ENCODE results near the gene NRBF2.
"Not testable (repeated sequence)": the region's sequence is repeated elsewhere in the genome, so short reads cannot be mapped to it uniquely, and the experiment has no call there.

NRBF2 gene

DNA sequence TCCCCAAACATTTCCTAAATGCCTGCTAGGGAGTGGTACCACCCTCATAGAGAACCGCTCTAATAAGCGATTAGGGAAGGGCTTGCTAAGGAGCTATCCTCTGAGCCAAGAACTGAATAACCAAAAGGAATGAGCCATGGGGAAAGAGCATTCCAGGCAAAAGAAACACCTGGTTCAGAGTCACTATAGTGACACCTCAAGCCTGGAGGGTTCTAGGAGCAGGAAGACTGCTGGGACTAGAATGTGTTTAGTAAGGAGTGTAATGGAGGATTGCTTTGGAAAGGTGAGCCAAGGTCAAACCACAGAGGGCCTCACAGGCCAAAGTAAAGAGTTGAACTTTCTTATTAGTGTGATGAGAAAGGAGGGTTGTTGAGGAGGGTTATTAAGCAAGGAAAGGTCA is 38.7 kb upstream of the NRBF2 start:
- ChIA-PET POLR2A (no interaction called here), CTCF (no interaction called here)
- DNase-seq (ENCODE audit: extremely low spot score) = no peak
- no peak for TF ChIP-seq L3MBTL2 (conservative IDR thresholded peaks at IDR 0.05)
- TF ChIP-seq FOXK2 (IDR thresholded peaks at IDR 0.05) = no peak
- no peak for TF ChIP-seq CTBP1 (IDR thresholded peaks at IDR 0.05; ENCODE audit: borderline replicate concordance)

DNA sequence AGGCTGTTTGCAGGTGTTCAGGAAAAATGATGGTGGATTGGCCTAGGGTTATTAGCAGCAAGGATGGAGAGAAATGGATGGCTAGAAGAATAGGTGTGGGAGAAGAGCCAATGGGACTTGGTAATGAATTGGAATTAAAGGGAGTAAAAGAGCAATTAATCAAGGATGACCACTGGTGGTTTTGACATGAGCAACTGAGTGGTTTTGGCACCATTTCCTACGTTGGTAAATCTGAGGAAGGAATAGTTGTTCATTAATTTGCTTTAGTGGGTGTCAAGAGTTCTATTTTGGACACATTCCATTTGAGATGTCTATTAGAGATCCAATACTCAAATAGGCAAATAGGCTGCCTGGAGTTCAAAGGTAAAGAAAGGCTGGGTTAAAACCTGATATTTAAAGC is 38.2 kb upstream of the NRBF2 start:
- TF ChIP-seq TARDBP (IDR thresholded peaks at IDR 0.05) = no peak
- TF ChIP-seq FOXM1 (IDR thresholded peaks at IDR 0.05; ENCODE audit: borderline replicate concordance) = no peak
- no peak for TF ChIP-seq SUZ12 (IDR thresholded peaks at IDR 0.05)
- no peak for TF ChIP-seq L3MBTL2 (conservative IDR thresholded peaks at IDR 0.05)
- TF ChIP-seq, protein P1, sequence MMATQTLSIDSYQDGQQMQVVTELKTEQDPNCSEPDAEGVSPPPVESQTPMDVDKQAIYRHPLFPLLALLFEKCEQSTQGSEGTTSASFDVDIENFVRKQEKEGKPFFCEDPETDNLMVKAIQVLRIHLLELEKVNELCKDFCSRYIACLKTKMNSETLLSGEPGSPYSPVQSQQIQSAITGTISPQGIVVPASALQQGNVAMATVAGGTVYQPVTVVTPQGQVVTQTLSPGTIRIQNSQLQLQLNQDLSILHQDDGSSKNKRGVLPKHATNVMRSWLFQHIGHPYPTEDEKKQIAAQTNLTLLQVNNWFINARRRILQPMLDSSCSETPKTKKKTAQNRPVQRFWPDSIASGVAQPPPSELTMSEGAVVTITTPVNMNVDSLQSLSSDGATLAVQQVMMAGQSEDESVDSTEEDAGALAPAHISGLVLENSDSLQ (IDR thresholded peaks at IDR 0.05) = no peak
- no peak for TF ChIP-seq NFRKB (IDR thresholded peaks at IDR 0.05)
- no peak for TF ChIP-seq SP1 (IDR thresholded peaks at IDR 0.05)
- TF ChIP-seq FOXA1 (IDR thresholded peaks at IDR 0.05) = no peak
- TF ChIP-seq LEF1 (IDR thresholded peaks at IDR 0.05; ENCODE audit: borderline replicate concordance) = no peak
- TF ChIP-seq HDGF (IDR thresholded peaks at IDR 0.05; ENCODE audit: borderline replicate concordance) = no peak
- no peak for TF ChIP-seq ARNT (IDR thresholded peaks at IDR 0.05)
- TF ChIP-seq ELF4 (IDR thresholded peaks at IDR 0.05) = no peak
- TF ChIP-seq FOXK2 (IDR thresholded peaks at IDR 0.05) = no peak
- no peak for TF ChIP-seq ZNF384 (IDR thresholded peaks at IDR 0.05)
- no peak for TF ChIP-seq BHLHE40 (IDR thresholded peaks at IDR 0.05; ENCODE audit: borderline replicate concordance)
- no peak for TF ChIP-seq CTBP1 (IDR thresholded peaks at IDR 0.05; ENCODE audit: borderline replicate concordance)
- POLR2A ChIA-PET = no interaction called here
- no peak for DNase-seq (ENCODE audit: extremely low spot score)
- CTCF ChIA-PET = no interaction called here

DNA sequence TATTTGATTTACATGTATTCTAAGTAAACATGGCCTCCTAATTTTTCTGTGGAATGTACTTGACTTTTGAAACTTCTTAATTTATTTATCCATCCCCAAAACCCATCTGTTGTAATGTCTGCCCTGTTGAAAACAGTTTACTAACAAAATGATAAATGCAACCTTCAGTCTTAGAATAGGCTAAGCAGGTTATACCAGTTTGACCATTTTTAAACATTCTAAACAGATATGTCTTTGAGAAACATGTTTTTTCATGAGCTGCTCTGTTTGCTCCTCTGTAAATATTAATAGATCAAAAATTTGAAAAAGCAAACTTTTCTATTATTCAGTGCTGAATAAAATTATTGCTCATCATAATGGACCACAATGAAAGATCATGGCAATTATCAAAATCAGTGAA is 33.4 kb upstream of the NRBF2 start:
- CTCF ChIA-PET = no interaction called here
- TF ChIP-seq CTBP1 (IDR thresholded peaks at IDR 0.05; ENCODE audit: borderline replicate concordance) = no peak
- TF ChIP-seq HDGF (IDR thresholded peaks at IDR 0.05; ENCODE audit: borderline replicate concordance) = no peak
- TF ChIP-seq FOXA1 (IDR thresholded peaks at IDR 0.05) = no peak
- TF ChIP-seq ZNF384 (IDR thresholded peaks at IDR 0.05) = no peak
- TF ChIP-seq FOXM1 (IDR thresholded peaks at IDR 0.05; ENCODE audit: borderline replicate concordance) = no peak
- no peak for TF ChIP-seq NFRKB (IDR thresholded peaks at IDR 0.05)
- no peak for TF ChIP-seq L3MBTL2 (conservative IDR thresholded peaks at IDR 0.05)
- TF ChIP-seq ELF4 (IDR thresholded peaks at IDR 0.05) = no peak
- TF ChIP-seq FOXK2 (IDR thresholded peaks at IDR 0.05) = no peak
- TF ChIP-seq BHLHE40 (IDR thresholded peaks at IDR 0.05; ENCODE audit: borderline replicate concordance) = no peak
- no peak for TF ChIP-seq SUZ12 (IDR thresholded peaks at IDR 0.05)
- TF ChIP-seq SP1 (IDR thresholded peaks at IDR 0.05) = no peak
- no peak for TF ChIP-seq ARNT (IDR thresholded peaks at IDR 0.05)
- TF ChIP-seq TARDBP (IDR thresholded peaks at IDR 0.05) = no peak
- TF ChIP-seq, protein P1 (IDR thresholded peaks at IDR 0.05) = no peak
- TF ChIP-seq LEF1 (IDR thresholded peaks at IDR 0.05; ENCODE audit: borderline replicate concordance) = no peak
- POLR2A ChIA-PET = no interaction called here
- DNase-seq (ENCODE audit: extremely low spot score) = no peak

DNA sequence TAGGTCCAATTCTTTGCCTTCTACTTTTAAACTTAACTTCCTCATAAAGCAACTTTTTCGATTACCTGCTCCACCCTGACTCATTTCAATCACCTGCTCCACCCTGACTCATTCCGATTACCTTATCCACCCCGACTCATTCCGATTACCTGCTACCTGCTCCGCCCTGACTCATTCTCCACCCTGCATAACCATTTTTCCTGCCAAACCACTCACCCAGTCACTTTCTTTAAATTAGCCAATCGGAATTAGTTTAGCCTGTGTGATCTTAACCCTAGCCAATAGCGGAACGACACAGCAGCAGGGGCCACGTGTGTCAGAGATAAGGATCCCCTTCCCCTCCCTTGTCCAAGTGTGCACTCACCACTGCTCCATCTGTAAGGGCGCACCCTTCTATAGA is 32.0 kb upstream of the NRBF2 start:
- DNase-seq (ENCODE audit: extremely low spot score); POLR2A ChIA-PET: not testable (repeated sequence)
- CTCF ChIA-PET = interaction anchor here (0.5 kb wide), 1 partner anchor 58 kb away, joined by 3 read pairs; no protein-coding TSS in a partner anchor

DNA sequence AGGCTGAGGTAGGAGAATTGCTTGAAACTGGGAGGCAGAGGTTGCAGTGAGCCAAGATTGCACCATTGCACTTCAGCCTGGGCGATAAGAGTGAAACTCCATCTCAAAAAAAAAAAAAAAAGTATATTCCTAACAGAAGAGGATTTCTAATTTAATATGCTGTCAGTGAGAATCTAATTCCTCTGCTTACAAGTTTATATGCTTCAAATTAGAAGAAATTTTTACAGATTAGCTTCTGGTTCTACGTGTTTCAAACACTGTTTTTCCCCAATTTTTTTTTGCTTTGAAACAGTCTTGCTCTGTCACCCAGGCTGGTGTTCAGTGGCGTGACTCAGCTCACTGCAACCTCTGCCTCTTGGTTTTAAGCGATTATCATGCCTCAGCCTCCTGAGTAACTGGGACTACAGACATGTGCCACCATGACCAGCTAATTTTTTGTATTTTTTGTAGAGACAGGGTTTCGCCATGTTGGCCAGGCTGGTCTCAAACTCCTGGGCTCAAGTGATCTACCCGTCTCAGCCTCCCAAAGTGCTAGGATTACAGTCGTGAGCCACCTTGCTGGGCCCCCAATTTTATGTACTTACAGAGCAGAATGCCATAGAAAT is 30.7 kb upstream of the NRBF2 start:
- CTCF ChIA-PET; POLR2A ChIA-PET; DNase-seq (ENCODE audit: extremely low spot score): not testable (repeated sequence)

DNA sequence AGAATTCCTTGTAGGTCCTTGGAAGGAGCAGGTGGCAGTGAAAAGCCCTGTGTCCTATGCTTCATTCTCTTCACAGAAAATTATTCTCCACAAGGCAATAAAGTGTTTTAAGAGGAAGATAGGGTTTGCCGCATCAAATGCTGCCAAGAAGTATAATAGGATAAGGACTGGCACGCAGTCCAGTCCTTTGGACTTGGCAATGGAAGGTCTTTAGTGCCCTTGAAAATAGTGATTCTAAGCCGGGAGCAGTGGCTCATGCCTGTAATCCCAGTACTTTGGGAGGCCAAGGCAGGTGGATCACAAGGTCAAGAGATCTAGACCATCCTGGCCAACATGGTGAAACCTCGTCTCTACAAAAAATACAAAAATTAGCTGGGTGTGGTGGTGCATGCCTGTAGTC is 29.9 kb upstream of the NRBF2 start:
- DNase-seq (ENCODE audit: extremely low spot score); POLR2A ChIA-PET: not testable (repeated sequence)

DNA sequence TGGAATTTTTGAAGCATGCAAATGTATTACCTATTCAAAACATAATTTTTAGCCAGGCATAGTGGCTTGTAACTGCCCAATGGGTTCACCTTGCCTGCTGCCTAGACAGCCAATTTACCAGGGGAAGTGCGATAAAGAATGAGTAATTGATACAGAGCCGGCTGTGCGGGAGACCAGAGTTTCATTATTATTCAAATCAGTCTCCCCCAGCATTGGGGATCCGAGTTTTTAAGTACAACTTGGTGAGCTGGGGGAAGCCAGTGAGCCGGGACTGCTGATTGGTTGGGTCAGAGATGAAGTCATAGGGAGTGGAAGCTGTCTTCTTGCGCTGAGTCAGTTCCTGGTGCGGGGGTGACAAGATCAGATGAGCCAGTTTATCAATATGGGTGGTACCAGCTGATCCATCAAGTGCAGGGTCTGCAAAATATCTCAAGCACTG is 29.1 kb upstream of the NRBF2 start:
- TF ChIP-seq FOXA1 (IDR thresholded peaks at IDR 0.05) = no peak
- no peak for TF ChIP-seq ELF4 (IDR thresholded peaks at IDR 0.05)
- TF ChIP-seq CTBP1 (IDR thresholded peaks at IDR 0.05; ENCODE audit: borderline replicate concordance) = no peak
- ChIA-PET CTCF (no interaction called here), POLR2A (no interaction called here)
- DNase-seq (ENCODE audit: extremely low spot score) = no peak

More for the DNA sequence above, 29.9 kb upstream of the NRBF2 start:
- CTCF ChIA-PET = not testable (repeated sequence)
